Breast epithelium (tissue), 4 donors: ENCODE results near the gene GYS2. TPM values are rescaled to one million over a fixed set of nuclear protein-coding genes. Genes with fewer than 3 reads are reported as not detected.
A peak's percentile ranks its signal among the peaks of the same experiment; 100 is the strongest.

Experiments used
- DNase-seq, 2 donors: peaks; one replicate each; pipeline ENCODE4 v3.0.0-alpha.2; 2019; ENCODE audit warnings: low spot score in 2 of 2
- H3K27ac ChIP-seq, 2 donors: fragments of 200-600 bp; sonication (generic) in 1 of 2; one replicate each; pipeline ENCODE4 v1.5.1; 2016 to 2019; ENCODE audit warnings: mild to moderate bottlenecking in 1 of 2
- H3K27me3 ChIP-seq, 2 donors: fragments of 200-600 bp; sonication (generic) in 1 of 2; one replicate each; pipeline versions ENCODE4 v1.5.1 to v1.6.0; 2017 to 2019; ENCODE audit warnings: control low read depth in 1 of 2, mild to moderate bottlenecking in 1 of 2
- H3K36me3 ChIP-seq: fragments of 200-600 bp; one replicate; pipeline ENCODE4 v1.5.1; 2019
- H3K4me1 ChIP-seq, 2 donors: fragments of 200-600 bp; sonication (generic); one replicate each; pipeline ENCODE4 v1.5.1; 2016 to 2019; ENCODE audit warnings: control low read depth in 1 of 2
- H3K4me3 ChIP-seq, 3 donors: fragments of 200-600 bp; sonication (generic); 1 replicate in 2 of 3; 2 replicates in 1 of 3; pipeline ENCODE4 v1.5.1; 2016 to 2019; ENCODE audit warnings: mild to moderate bottlenecking in 3 of 3, moderate library complexity in 2 of 3
- H3K9me3 ChIP-seq, 2 donors: fragments of 200-600 bp; sonication (generic) in 1 of 2; one replicate each; pipeline ENCODE4 v1.5.1; 2016 to 2019; ENCODE audit warnings: control low read depth in 1 of 2
- CTCF ChIP-seq, 3 donors: fragments of 450-650 bp; IDR thresholded peaks; one replicate each; pipeline ENCODE4 v1.5.1; 2016 to 2017; ENCODE audit warnings: antibody characterized with exemption in 3 of 3, mild to moderate bottlenecking in 3 of 3, moderate library complexity in 3 of 3
- POLR2A ChIP-seq: fragments of 450-650 bp; IDR thresholded peaks from one replicate; pipeline ENCODE4 v1.6.1; 2016; ENCODE audit warnings: antibody characterized with exemption, mild to moderate bottlenecking, moderate library complexity
- POLR2AphosphoS5 ChIP-seq, 3 donors: sonication (generic); formaldehyde crosslinking; IDR thresholded peaks; one replicate each; pipeline ENCODE4 v1.6.1; 2017; ENCODE audit warnings: antibody characterized with exemption in 3 of 3
- intact Hi-C: fragments of 100-400 bp; cut with DNase I; formaldehyde crosslinking; loops from one replicate; pipeline ENCODE4 v1.15.1; 2023; ENCODE audit warnings: low total_unique reads
- total RNA-seq, 3 donors: library from RNA; depleted of rRNA; stranded (reverse); fragments of >200 nt; gene quantifications; one replicate each; pipeline ENCODE4 v1.1.0, GENCODE V29; 2016

Gene GYS2
- total RNA-seq, 3 donors from 2014 or later, result 0.15 to 11.4 TPM; not detected in 1

- Histone ChIP-seq H3K27me3 (no peaks in the 10 kb centered on the region), H3K36me3 (no peaks in the 10 kb centered on the region), H3K9me3 (no peaks in the 10 kb centered on the region), H3K4me3 (no peak overlapping the region), H3K27ac (no peak overlapping the region), H3K4me1 (no peaks in the 10 kb centered on the region)
- DNase-seq, result no peak
- TF ChIP-seq POLR2AphosphoS5 (IDR thresholded peaks at IDR 0.05) (no peak), POLR2A (no peak), CTCF (IDR thresholded peaks at IDR 0.05) (no peak)
- intact Hi-C loops, result no loop called here
These were observed 66.5 kb downstream of the GYS2 start for GRCh38 chr12:21538061-21538653.

DNA sequence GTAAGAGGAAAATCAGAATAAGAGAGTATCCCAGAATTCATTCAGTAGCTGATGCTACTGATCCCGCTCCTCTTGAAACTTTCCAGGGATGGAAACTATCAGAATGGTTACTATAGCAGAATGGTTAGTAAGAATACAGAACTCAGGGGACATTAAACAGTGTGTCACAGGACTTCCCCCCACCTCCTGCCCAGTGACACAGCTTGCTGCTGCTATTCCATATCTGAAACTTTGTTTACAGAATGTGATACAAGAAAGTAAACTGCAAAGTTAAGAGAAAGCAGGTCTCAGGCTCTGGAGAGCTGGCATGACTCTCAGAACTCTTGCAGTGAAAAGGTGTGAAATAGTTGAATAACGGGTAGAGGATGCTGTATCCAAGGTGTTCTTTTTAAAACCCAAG lies 75.2 kb downstream of the GYS2 start:
- DNase-seq, result no peak
- Histone ChIP-seq H3K27ac (no peak overlapping the region), H3K36me3 (no peaks in the 10 kb centered on the region), H3K4me3 (no peak overlapping the region), H3K4me1 (no peaks in the 10 kb centered on the region), H3K9me3 (no peaks in the 10 kb centered on the region), H3K27me3 (peaks cover 0 to 27% of the 10 kb centered on the region in 2 donors)
- TF ChIP-seq POLR2A (no peak), CTCF (IDR thresholded peaks at IDR 0.05) (no peak), POLR2AphosphoS5 (IDR thresholded peaks at IDR 0.05) (no peak)
- intact Hi-C loops, result no loop called here

DNA sequence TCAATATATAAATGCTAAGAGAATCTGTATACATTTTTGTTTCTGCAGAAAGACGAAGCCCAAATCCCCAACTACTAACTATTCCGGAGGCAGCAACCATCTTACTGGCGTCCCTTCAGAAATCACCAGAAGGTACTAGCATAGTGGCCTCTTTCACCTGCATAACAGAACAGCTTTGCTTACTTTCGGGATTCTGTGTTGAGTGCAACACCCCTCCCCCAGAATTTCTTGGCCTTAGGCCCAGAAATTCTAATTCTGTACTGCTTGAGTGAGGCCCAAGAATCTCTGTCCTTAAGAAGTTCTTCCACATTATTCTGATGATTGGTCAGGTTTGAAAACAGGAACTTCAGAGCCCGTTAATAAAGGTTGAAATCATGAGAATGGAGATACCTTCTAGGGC lies 75.7 kb downstream of the GYS2 start:
- no peak for DNase-seq
- no peak for TF ChIP-seq POLR2A
- TF ChIP-seq CTCF (IDR thresholded peaks at IDR 0.05), result no peak
- TF ChIP-seq POLR2AphosphoS5 (IDR thresholded peaks at IDR 0.05), result no peak
- no peaks in the 10 kb centered on the region for H3K36me3 ChIP-seq
- no peaks in the 10 kb centered on the region for H3K9me3 ChIP-seq
- H3K27me3 ChIP-seq, result peaks cover 0 to 27% of the 10 kb centered on the region in 2 donors
- no peak overlapping the region for H3K4me3 ChIP-seq
- H3K4me1 ChIP-seq, result no peaks in the 10 kb centered on the region
- intact Hi-C loops, result no loop called here
- no peak overlapping the region for H3K27ac ChIP-seq

- no peaks in the 10 kb centered on the region for H3K4me1 ChIP-seq
- no peak overlapping the region for H3K27ac ChIP-seq
- H3K9me3 ChIP-seq, result no peaks in the 10 kb centered on the region
- peak overlapping the region; percentile 47 to 68 (median 51) for H3K4me3 ChIP-seq
- peaks cover 0 to 27% of the 10 kb centered on the region in 2 donors for H3K27me3 ChIP-seq
- DNase-seq, result peak in 1 of 2 donors; percentile 51
- no peaks in the 10 kb centered on the region for H3K36me3 ChIP-seq
- intact Hi-C loops, result no loop called here
- no peak for TF ChIP-seq CTCF (IDR thresholded peaks at IDR 0.05)
- no peak for TF ChIP-seq POLR2AphosphoS5 (IDR thresholded peaks at IDR 0.05)
- TF ChIP-seq POLR2A, result no peak
These were observed 77.0 kb downstream of the GYS2 start for GRCh38 chr12:21527451-21528180.

DNA sequence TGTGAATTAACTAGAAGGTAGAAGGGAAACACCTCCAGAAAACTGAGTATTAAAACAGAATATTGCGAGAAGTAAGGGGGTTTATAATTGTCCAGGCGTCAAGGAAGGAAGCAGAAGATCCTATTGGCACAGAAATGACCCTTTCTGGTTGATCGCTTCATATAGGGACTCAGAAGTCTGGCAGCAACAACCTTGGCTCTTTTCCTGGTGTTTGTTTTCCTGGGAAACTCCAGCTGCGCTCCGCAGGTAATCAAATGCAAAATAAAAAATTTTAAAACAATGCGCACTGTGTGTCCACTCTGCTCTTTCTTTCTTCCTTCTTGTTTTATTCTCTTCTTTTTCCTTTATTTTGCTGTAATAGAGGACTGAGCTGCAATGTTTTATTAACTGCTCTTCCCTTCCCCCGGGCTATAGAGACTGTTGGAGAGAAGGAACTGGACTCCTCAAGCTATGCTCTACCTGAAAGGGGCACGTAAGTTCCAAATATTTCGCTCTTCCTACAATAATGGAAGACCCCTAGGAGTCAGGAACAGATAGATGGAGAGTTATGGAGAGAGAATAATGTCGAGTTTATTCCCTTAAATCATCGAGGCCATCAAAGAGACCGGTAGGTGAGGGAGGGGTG lies 77.8 kb downstream of the GYS2 start:
- intact Hi-C loops, result no loop called here
- no peak overlapping the region for H3K27ac ChIP-seq
- no peaks in the 10 kb centered on the region for H3K9me3 ChIP-seq
- peaks cover 0 to 27% of the 10 kb centered on the region in 2 donors for H3K27me3 ChIP-seq
- H3K36me3 ChIP-seq, result no peaks in the 10 kb centered on the region
- DNase-seq, result no peak
- H3K4me3 ChIP-seq, result peak overlapping the region; percentile 47 to 68 (median 51)
- no peak for TF ChIP-seq CTCF (IDR thresholded peaks at IDR 0.05)
- TF ChIP-seq POLR2A, result no peak
- no peak for TF ChIP-seq POLR2AphosphoS5 (IDR thresholded peaks at IDR 0.05)
- H3K4me1 ChIP-seq, result no peaks in the 10 kb centered on the region
